ENCODE measurements around the gene BCKDK.

The BCKDK gene

DNA sequence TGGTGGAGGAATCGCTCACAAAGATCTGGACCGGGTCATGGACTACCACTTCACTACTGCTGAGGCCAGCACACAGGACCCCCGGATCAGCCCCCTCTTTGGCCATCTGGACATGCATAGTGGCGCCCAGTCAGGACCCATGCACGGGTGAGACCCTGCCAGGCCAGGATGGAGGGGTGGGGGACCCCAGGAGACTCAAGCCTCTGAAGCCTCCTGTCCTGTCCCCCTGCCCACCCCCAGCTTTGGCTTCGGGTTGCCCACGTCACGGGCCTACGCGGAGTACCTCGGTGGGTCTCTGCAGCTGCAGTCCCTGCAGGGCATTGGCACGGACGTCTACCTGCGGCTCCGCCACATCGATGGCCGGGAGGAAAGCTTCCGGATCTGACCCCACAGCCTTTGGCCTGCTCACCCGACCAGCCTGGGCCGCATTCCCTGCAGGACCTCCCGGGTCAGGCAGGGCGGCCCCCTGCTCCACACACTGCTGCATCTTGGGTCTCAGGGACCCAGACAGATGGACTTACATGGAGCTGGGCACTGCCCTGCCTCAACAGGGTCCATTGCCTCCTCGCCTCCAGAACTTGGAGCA lies 3.8 kb downstream of the BCKDK start:
- no peak for TF ChIP-seq CTCF (IDR thresholded peaks at IDR 0.05; ENCODE audit: insufficient read depth, low read length, poor library complexity, severe bottlenecking)
- Histone ChIP-seq H3K36me3 (ENCODE audit: control insufficient read depth, insufficient read depth, low read length) (peaks cover 24% of the 10 kb centered on the region), H3K4me3 (replicated peaks; ENCODE audit: low read depth, low read length) (no peak overlapping the region), H3K27me3 (replicated peaks; ENCODE audit: control insufficient read depth, insufficient read depth, low read length) (no peaks in the 10 kb centered on the region)
- no peak for DNase-seq (ENCODE audit: extremely low read depth, insufficient read length)

- Histone ChIP-seq H3K27me3 (replicated peaks; ENCODE audit: control insufficient read depth, insufficient read depth, low read length) (no peaks in the 10 kb centered on the region), H3K4me3 (replicated peaks; ENCODE audit: low read depth, low read length) (no peak overlapping the region), H3K36me3 (ENCODE audit: control insufficient read depth, insufficient read depth, low read length) (peaks cover 24% of the 10 kb centered on the region)
- no peak for DNase-seq (ENCODE audit: extremely low read depth, insufficient read length)
- no peak for TF ChIP-seq CTCF (IDR thresholded peaks at IDR 0.05; ENCODE audit: insufficient read depth, low read length, poor library complexity, severe bottlenecking)
Measured at GRCh38 chr16:31112711-31113110, 4.5 kb downstream of the BCKDK start.

DNA sequence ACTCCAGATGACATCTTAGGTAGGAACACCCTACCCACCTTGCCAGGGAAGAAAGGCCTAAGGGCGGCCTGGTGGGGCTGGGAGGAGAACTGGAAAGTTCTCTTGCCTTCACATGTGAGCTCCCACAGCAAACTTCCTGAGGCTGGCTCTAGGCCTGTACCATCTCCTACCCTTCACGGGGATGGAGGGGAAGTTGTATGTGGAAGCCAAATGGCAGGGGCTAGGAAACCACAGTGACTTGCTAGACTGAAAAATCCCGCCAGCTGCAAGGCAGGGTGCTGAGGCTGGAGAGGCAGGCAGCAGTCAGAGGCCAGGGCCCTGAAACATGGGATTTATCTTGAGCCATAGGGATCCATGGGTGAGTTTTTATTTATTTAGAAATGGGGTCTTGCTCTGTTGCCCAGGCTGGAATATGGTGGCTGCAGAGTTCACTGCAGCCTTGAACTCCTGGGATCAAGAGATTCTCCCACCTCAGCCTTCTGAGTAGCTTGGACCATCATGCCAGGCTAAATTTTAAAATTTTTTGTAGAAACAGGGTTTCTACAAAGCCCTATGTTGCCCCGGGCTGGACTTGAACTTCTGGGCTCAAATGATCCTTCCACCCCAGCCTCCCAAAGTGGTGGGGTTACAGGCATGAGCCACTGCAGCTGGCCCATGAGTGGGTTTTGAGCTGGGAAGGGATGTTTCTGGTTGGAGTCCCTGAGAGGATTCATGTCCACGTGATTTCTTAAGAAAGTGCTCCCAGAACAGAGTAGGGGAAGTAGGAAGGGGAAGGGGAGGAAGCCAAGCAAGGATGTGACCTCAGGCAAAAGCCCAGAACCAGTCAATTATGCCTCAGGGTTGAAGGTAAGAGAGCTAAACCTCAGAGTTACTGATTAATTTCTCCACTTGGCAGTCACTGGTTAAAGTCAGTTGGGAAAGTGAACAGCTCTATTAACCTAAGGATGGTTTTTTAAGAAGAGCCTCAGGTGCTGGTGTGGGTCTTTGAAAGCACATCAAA lies 5.2 kb downstream of the BCKDK start:
- no peak for DNase-seq (ENCODE audit: extremely low read depth, insufficient read length)
- Histone ChIP-seq H3K4me3 (replicated peaks; ENCODE audit: low read depth, low read length) (no peak overlapping the region), H3K27me3 (replicated peaks; ENCODE audit: control insufficient read depth, insufficient read depth, low read length) (no peaks in the 10 kb centered on the region), H3K36me3 (ENCODE audit: control insufficient read depth, insufficient read depth, low read length) (peaks cover 24% of the 10 kb centered on the region)
- TF ChIP-seq CTCF (IDR thresholded peaks at IDR 0.05; ENCODE audit: insufficient read depth, low read length, poor library complexity, severe bottlenecking): no peak

- no peaks in the 10 kb centered on the region for H3K27me3 ChIP-seq (replicated peaks; ENCODE audit: control insufficient read depth, insufficient read depth, low read length)
- peaks cover 24% of the 10 kb centered on the region for H3K36me3 ChIP-seq (ENCODE audit: control insufficient read depth, insufficient read depth, low read length)
- DNase-seq (ENCODE audit: extremely low read depth, insufficient read length): no peak
- H3K4me3 ChIP-seq (replicated peaks; ENCODE audit: low read depth, low read length): no peak overlapping the region
- no peak for TF ChIP-seq CTCF (IDR thresholded peaks at IDR 0.05; ENCODE audit: insufficient read depth, low read length, poor library complexity, severe bottlenecking)
Measured at GRCh38 chr16:31114468-31114867, 6.3 kb downstream of the BCKDK start.

GRCh38 chr16:31117384-31118222 lies 9.4 kb downstream of the BCKDK start, which contains the start of gene KAT8:
Gene KAT8, plus strand, starts transcription at chr16:31117664. Its CDS starts 18 bp downstream, at chr16:31117682.
- Histone ChIP-seq H3K36me3 (ENCODE audit: control insufficient read depth, insufficient read depth, low read length) (peaks cover 14% of the 10 kb centered on the region), H3K27me3 (replicated peaks; ENCODE audit: control insufficient read depth, insufficient read depth, low read length) (no peaks in the 10 kb centered on the region), H3K4me3 (replicated peaks; ENCODE audit: low read depth, low read length) (peak within 1 kb of the TSS; percentile 83)
- TF ChIP-seq CTCF (IDR thresholded peaks at IDR 0.05; ENCODE audit: insufficient read depth, low read length, poor library complexity, severe bottlenecking): no peak
- DNase-seq (ENCODE audit: extremely low read depth, insufficient read length): peak; percentile 93

All from GM06990 (cell line).